Ovary (tissue), 9 donors: ENCODE results near the gene ITGA2. TPM values are rescaled to one million over a fixed set of nuclear protein-coding genes. Genes with fewer than 3 reads are reported as not detected.

Source experiments
- DNase-seq, 5 donors: peaks; one replicate each; pipeline ENCODE4 v3.0.0-alpha.2; 2019 to 2020
- H3K27ac ChIP-seq, 2 donors: fragments of 200-600 bp; one replicate each; pipeline versions ENCODE4 v1.5.1 to v1.8.0; 2019 to 2022
- H3K27me3 ChIP-seq: fragments of 200-600 bp; one replicate; pipeline ENCODE4 v1.8.0; 2022
- H3K36me3 ChIP-seq: fragments of 200-600 bp; sonication (generic); one replicate; pipeline ENCODE4 v1.5.1; 2019
- H3K4me1 ChIP-seq: one replicate; pipeline ENCODE4 v1.8.1; 2013; ENCODE audit warnings: mild to moderate bottlenecking, moderate library complexity; ENCODE audit not compliant: insufficient read depth
- H3K4me3 ChIP-seq: fragments of 200-600 bp; sonication (generic); one replicate; pipeline ENCODE4 v1.5.1; 2017
- H3K9me3 ChIP-seq, 2 donors: fragments of 200-600 bp in 1 of 2; sonication (generic) in 1 of 2; one replicate each; pipeline versions ENCODE4 v1.5.1 to v1.8.1; 2013 to 2019; ENCODE audit warnings: mild to moderate bottlenecking in 1 of 2, moderate library complexity in 1 of 2
- EP300 ChIP-seq: sonication (generic); formaldehyde crosslinking; IDR thresholded peaks from one replicate; pipeline ENCODE4 v1.6.1; 2017; ENCODE audit warnings: antibody characterized with exemption
- POLR2A ChIP-seq: fragments of 450-650 bp; IDR thresholded peaks from one replicate; pipeline ENCODE4 v1.6.1; 2017; ENCODE audit warnings: antibody characterized with exemption, mild to moderate bottlenecking, moderate library complexity
- WGBS, 3 donors: extraction: QIAGEN DNeasy Blood & Tissue Kit in 1 of 3; methylation state at CpG; one replicate each; pipeline versions ENCODE4 v1.1.5 to v1.1.7; 2013 to 2017; 5-methylcytosine and 5-hydroxymethylcytosine counted together
- intact Hi-C, 4 donors: fragments of 100-400 bp; cut with DNase I; formaldehyde crosslinking; loops; one replicate each; pipeline versions ENCODE4 v1.11.0 to v1.15.1; 2022 to 2023
- polyA plus RNA-seq, 2 donors: library from polyadenylated mRNA; stranded (reverse); fragments of 200-250 nt in 1 of 2; fragments of 350-450 nt in 1 of 2; fragmentation: Illumina TruSeq in 1 of 2; extraction: RNeasy Lipid Tissue Mini Kit (QIAGEN cat#74804) in 1 of 2; gene quantifications; one replicate each; pipeline ENCODE4 v1.2.3, GENCODE V29; 2013 to 2014
- total RNA-seq, 7 donors: library from RNA; depleted of rRNA in 2 of 7; stranded (reverse); fragments of >200 nt in 2 of 7; fragmentation: NEBNext Ultra II Directional in 3 of 7; extraction: Animal tissue kit (Norgen Biotek cat#: 25700) in 3 of 7; gene quantifications; one replicate each; pipeline versions ENCODE4 v1.1.0 to v1.2.4, GENCODE V29; 2016 to 2023
- TF ChIP-seq, protein P1 (sequence below), 3 donors: fragments of 450-650 bp in 2 of 3; fragments of 200-600 bp in 1 of 3; IDR thresholded peaks; one replicate each; pipeline versions ENCODE4 v1.5.1 to v1.8.0; 2016 to 2022; ENCODE audit warnings: antibody characterized with exemption in 3 of 3, mild to moderate bottlenecking in 1 of 3
- donor health status: DM: no; HTN: no; CAD: no; lungs with moderate emphysema.
- donor health status: DM: no; HTN: no; CAD: no.
- donor health status: Bipolar disorder and iron deficiency.
- donor health status: DM: yes; HTN: yes; CAD: no.
- donor health status: DM: no; HTN: no; CAD: no.
- donor health status: DM: yes; HTN: yes; CAD: no.

The ITGA2 gene
- total and polyA plus RNA-seq, 9 donors = 0.36 to 8.4 (median 1.7) TPM

DNA sequence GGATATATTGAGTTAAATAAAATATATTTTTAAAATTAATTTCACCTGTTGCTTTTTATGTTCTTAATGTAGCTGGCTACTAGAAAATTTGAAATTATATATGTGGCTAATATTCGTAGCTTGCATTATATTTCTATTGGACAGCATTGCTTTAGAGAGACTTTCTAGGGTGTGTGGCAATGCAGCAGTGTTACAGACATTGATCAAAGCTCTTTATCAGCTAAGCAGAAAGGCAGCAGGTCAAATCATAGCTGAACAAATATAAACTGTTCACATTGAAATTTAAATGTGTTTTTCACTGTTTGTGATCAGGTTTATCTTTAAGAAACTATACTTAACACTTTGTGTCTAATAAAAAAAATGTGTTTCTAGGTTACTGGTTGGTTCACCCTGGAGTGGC is 52.6 kb downstream of the ITGA2 start:
- H3K27ac ChIP-seq = no peak overlapping the region

DNA sequence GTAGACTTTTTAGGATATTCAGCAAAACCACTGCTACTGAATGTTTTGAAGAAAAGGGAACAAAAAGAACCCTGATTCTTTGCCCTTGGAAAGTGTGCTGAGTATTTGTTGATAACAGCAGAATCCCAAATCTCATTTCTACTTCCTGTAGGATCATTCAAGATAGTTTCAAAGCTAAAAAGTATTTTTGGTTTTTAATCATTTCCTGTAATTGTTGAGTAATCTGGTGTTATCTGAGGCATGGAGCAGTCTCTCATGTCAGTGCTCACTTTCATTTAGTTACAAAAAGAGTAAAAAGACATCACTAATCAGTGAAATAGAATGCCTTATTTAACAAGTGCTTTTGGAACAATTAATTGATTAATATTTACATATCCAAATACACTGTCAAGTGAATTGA is 56.1 kb downstream of the ITGA2 start:
- DNase-seq = no peak
- intact Hi-C loops = no loop called here
- H3K27me3 ChIP-seq = no peaks in the 10 kb centered on the region
- no peak overlapping the region for H3K4me3 ChIP-seq
- H3K4me1 ChIP-seq = no peaks in the 10 kb centered on the region
- no peak overlapping the region for H3K27ac ChIP-seq
- H3K36me3 ChIP-seq = no peaks in the 10 kb centered on the region
- no peak for TF ChIP-seq EP300
- TF ChIP-seq, protein P1, sequence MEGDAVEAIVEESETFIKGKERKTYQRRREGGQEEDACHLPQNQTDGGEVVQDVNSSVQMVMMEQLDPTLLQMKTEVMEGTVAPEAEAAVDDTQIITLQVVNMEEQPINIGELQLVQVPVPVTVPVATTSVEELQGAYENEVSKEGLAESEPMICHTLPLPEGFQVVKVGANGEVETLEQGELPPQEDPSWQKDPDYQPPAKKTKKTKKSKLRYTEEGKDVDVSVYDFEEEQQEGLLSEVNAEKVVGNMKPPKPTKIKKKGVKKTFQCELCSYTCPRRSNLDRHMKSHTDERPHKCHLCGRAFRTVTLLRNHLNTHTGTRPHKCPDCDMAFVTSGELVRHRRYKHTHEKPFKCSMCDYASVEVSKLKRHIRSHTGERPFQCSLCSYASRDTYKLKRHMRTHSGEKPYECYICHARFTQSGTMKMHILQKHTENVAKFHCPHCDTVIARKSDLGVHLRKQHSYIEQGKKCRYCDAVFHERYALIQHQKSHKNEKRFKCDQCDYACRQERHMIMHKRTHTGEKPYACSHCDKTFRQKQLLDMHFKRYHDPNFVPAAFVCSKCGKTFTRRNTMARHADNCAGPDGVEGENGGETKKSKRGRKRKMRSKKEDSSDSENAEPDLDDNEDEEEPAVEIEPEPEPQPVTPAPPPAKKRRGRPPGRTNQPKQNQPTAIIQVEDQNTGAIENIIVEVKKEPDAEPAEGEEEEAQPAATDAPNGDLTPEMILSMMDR (IDR thresholded peaks at IDR 0.05) = no peak
- no peak for TF ChIP-seq POLR2A
- H3K9me3 ChIP-seq = no peaks in the 10 kb centered on the region

More for the DNA sequence above, 52.6 kb downstream of the ITGA2 start:
- no peaks in the 10 kb centered on the region for H3K36me3 ChIP-seq
- no peak for TF ChIP-seq POLR2A
- TF ChIP-seq, protein P1 (IDR thresholded peaks at IDR 0.05) = no peak
- TF ChIP-seq EP300 = no peak
- DNase-seq = no peak
- WGBS, 3 donors = 87 to 97% (median 89%) methylated on average over 1 of the region's 1 CpG
- no peaks in the 10 kb centered on the region for H3K27me3 ChIP-seq
- H3K9me3 ChIP-seq = no peaks in the 10 kb centered on the region
- no peak overlapping the region for H3K4me3 ChIP-seq
- peaks cover 2% of the 10 kb centered on the region for H3K4me1 ChIP-seq
- intact Hi-C loops = no loop called here

DNA sequence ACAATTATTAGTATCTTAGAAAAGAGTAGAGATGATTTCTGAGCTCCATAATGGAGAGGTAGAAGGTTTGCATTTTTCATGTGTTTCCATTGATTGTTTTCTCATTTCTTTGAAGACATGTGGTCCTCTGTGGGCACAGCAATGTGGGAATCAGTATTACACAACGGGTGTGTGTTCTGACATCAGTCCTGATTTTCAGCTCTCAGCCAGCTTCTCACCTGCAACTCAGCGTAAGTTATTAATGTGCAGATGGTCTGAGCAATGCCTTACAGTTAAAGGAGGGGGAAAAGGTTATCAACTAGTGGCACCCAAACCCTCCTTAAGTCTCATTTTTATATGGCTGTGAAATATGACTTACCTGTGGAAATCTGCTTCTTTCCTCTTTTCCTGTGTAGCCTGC is 59.1 kb downstream of the ITGA2 start:
- no peaks in the 10 kb centered on the region for H3K9me3 ChIP-seq
- TF ChIP-seq, protein P1 (IDR thresholded peaks at IDR 0.05) = no peak
- no peaks in the 10 kb centered on the region for H3K36me3 ChIP-seq
- intact Hi-C loops = no loop called here
- DNase-seq = no peak
- H3K4me1 ChIP-seq = no peaks in the 10 kb centered on the region
- no peak overlapping the region for H3K4me3 ChIP-seq
- no peak overlapping the region for H3K27ac ChIP-seq
- 90 to 100% (median 90%) methylated on average over 2 of the region's 2 CpGs for WGBS, 3 donors
- H3K27me3 ChIP-seq = no peaks in the 10 kb centered on the region

DNA sequence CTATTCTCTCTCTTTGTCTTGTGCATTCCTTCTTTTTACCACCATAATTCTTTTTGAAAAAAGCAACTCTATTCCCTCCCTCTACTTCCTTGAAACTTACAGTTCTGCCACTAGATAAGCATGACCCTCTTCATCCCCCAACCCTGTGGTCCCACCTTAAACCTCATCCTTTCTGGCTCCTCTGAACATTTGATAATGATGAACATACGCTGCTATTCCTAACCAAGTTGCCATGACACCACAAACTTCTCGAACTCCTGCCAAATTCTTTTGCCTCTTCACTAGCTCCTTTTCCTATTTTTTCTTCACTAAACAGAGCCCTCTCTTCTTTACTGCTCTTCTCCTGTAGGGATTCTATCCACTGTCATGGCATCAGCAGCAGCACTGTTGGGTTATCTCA is 63.3 kb downstream of the ITGA2 start:
- no peak overlapping the region for H3K27ac ChIP-seq
- no peaks in the 10 kb centered on the region for H3K27me3 ChIP-seq
- no peak for DNase-seq
- no peak overlapping the region for H3K4me3 ChIP-seq
- 56 to 78% (median 67%) methylated on average over 2 of the region's 2 CpGs for WGBS, 3 donors
- no peaks in the 10 kb centered on the region for H3K4me1 ChIP-seq
- intact Hi-C loops = no loop called here
- H3K36me3 ChIP-seq = no peaks in the 10 kb centered on the region
- no peaks in the 10 kb centered on the region for H3K9me3 ChIP-seq
- TF ChIP-seq POLR2A (no peak), EP300 (no peak)
- TF ChIP-seq, protein P1 (IDR thresholded peaks at IDR 0.05) = no peak

DNA sequence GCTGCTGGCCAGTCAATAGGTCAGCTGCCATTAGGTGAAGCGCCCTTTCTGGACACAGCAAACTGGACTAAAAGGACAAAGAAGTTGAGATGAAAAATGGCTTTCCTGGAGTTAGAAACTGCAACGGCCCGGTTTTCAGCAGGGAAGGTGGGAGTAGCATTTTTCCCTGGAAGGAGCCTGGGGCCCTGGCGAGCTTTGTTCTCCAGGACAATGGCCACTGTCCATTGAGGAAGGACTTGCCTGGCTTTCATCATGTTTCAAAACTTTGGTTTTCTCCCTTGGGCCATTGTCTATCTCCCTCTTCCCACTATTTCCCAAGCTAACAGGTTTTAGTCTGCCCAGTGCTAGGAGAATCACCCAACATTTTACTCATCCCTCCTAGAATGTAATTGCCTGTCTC is 64.2 kb downstream of the ITGA2 start:
- H3K27ac ChIP-seq = no peak overlapping the region
- no peaks in the 10 kb centered on the region for H3K4me1 ChIP-seq
- no peaks in the 10 kb centered on the region for H3K9me3 ChIP-seq
- intact Hi-C loops = no loop called here
- TF ChIP-seq, protein P1 (IDR thresholded peaks at IDR 0.05) = no peak
- TF ChIP-seq POLR2A (no peak), EP300 (no peak)
- no peak for DNase-seq
- WGBS, 3 donors = 76 to 86% (median 85%) methylated on average over 4 of the region's 4 CpGs
- H3K4me3 ChIP-seq = no peak overlapping the region
- no peaks in the 10 kb centered on the region for H3K36me3 ChIP-seq
- no peaks in the 10 kb centered on the region for H3K27me3 ChIP-seq
